SK-N-SH treated with all-trans-retinoic acid at 6 μM for 48 hours (cell line): ENCODE measurements around the gene ING3.

Experiments
- ATAC-seq: fragments of 200-7000 bp; cut with Tn5 transposase; 3 replicates; pipeline ENCODE4 v1.9.1; 2020; ENCODE audit warnings: mild to moderate bottlenecking, moderate library complexity
- ARNTL ChIP-seq: fragments of 450-650 bp; formaldehyde crosslinking; IDR thresholded peaks from 2 replicates; pipeline ENCODE4 v1.5.0; 2020; ENCODE audit warnings: low read depth, mild to moderate bottlenecking, moderate library complexity, borderline replicate concordance
- BACH2 ChIP-seq: fragments of 250-450 bp; sonication (Bioruptor Pico); IDR thresholded peaks from 2 replicates; pipeline ENCODE4 v1.9.0; 2021; ENCODE audit warnings: mild to moderate bottlenecking, borderline replicate concordance
- CREB5 ChIP-seq: fragments of 250-450 bp; sonication (Bioruptor Pico); IDR thresholded peaks from 2 replicates; pipeline ENCODE4 v1.5.1; 2020; ENCODE audit warnings: low read depth, mild to moderate bottlenecking, moderate library complexity
- CSDC2 ChIP-seq: fragments of 250-450 bp; sonication (Bioruptor Pico); IDR thresholded peaks from 2 replicates; pipeline ENCODE4 v1.5.0; 2020; ENCODE audit warnings: mild to moderate bottlenecking, moderate library complexity
- CSRNP3 ChIP-seq: fragments of 250-450 bp; sonication (Bioruptor Pico); IDR thresholded peaks from 2 replicates; pipeline ENCODE4 v1.5.1; 2021; ENCODE audit warnings: mild to moderate bottlenecking, moderate library complexity
- GLIS3 ChIP-seq: fragments of 250-450 bp; sonication (Bioruptor Pico); IDR thresholded peaks from 2 replicates; pipeline ENCODE4 v1.5.0; 2020; ENCODE audit warnings: mild to moderate bottlenecking, moderate library complexity
- ISL1 ChIP-seq: fragments of 250-450 bp; sonication (Bioruptor Pico); IDR thresholded peaks from 2 replicates; pipeline ENCODE4 v2.1.2; 2022; ENCODE audit warnings: mild to moderate bottlenecking, moderate library complexity
- OSR1 ChIP-seq: fragments of 250-450 bp; sonication (Bioruptor Pico); IDR thresholded peaks from 2 replicates; pipeline ENCODE4 v1.8.0; 2022; ENCODE audit warnings: moderate library complexity, mild to moderate bottlenecking, inconsistent platforms
- POU6F1 ChIP-seq: fragments of 250-450 bp; sonication (Bioruptor Pico); IDR thresholded peaks from 2 replicates; pipeline ENCODE4 v1.8.0; 2021; ENCODE audit warnings: low read depth, mild to moderate bottlenecking, moderate library complexity, borderline replicate concordance
- PPARA ChIP-seq: fragments of 250-450 bp; sonication (Bioruptor Pico); IDR thresholded peaks from 2 replicates; pipeline ENCODE4 v1.5.0; 2020; ENCODE audit warnings: mild to moderate bottlenecking, borderline replicate concordance
- SNAI2 ChIP-seq: fragments of 250-450 bp; sonication (Bioruptor Pico); IDR thresholded peaks from 2 replicates; pipeline ENCODE4 v1.5.0; 2020; ENCODE audit warnings: mild to moderate bottlenecking, moderate library complexity
- TCF4 ChIP-seq: fragments of 250-450 bp; sonication (Bioruptor Pico); IDR thresholded peaks from 2 replicates; pipeline ENCODE4 v1.8.0; 2021; ENCODE audit warnings: mild to moderate bottlenecking, moderate library complexity, borderline replicate concordance
- TSHZ2 ChIP-seq: fragments of 250-450 bp; sonication (Bioruptor Pico); IDR thresholded peaks from 2 replicates; pipeline ENCODE4 v1.5.0; 2020; ENCODE audit warnings: mild to moderate bottlenecking, moderate library complexity
- ZC3H10 ChIP-seq: fragments of 250-450 bp; sonication (Bioruptor Pico); IDR thresholded peaks from 2 replicates; pipeline ENCODE4 v1.5.1; 2021; ENCODE audit warnings: mild to moderate bottlenecking, moderate library complexity
- ZFP30 ChIP-seq: fragments of 450-650 bp; formaldehyde crosslinking; IDR thresholded peaks from 2 replicates; pipeline ENCODE4 v1.5.0; 2022; ENCODE audit warnings: mild to moderate bottlenecking, moderate library complexity
- ZNF565 ChIP-seq: fragments of 450-650 bp; formaldehyde crosslinking; conservative IDR thresholded peaks from 2 replicates; pipeline ENCODE4 v1.5.0; 2020; ENCODE audit warnings: low read depth, mild to moderate bottlenecking, moderate library complexity
- ZNF70 ChIP-seq: fragments of 450-650 bp; formaldehyde crosslinking; IDR thresholded peaks from 2 replicates; pipeline ENCODE4 v1.5.0; 2020; ENCODE audit warnings: mild to moderate bottlenecking, moderate library complexity
- ZNF8 ChIP-seq: fragments of 450-650 bp; formaldehyde crosslinking; IDR thresholded peaks from 2 replicates; pipeline ENCODE4 v1.5.0; 2020; ENCODE audit warnings: mild to moderate bottlenecking, moderate library complexity

The ING3 gene

GRCh38 chr7:120988591-120989256, 38.1 kb downstream of the ING3 start, which contains the start of gene CPED1:
CPED1 (plus strand) TSS chr7:120988711; CDS start chr7:120989622, 911 bp downstream.
- TF ChIP-seq SNAI2 (CRISPR knock-in tag) (no peak), POU6F1 (CRISPR knock-in tag) (0 out of 2 replicates have a peak, but pooled peaks have one; percentile 8)
- peak; percentile 87 for ATAC-seq

GRCh38 chr7:120989257-120990220, 39.0 kb downstream of the ING3 start:
- TF ChIP-seq ZNF565 (CRISPR knock-in tag) = no peak
- TF ChIP-seq ZFP30 (CRISPR knock-in tag) = no peak
- no peak for TF ChIP-seq CSRNP3 (CRISPR knock-in tag)
- TF ChIP-seq CSDC2 (CRISPR knock-in tag) = no peak
- TF ChIP-seq PPARA (CRISPR knock-in tag) = no peak
- no peak for TF ChIP-seq BACH2

GRCh38 chr7:120990468-120991118, 40.0 kb downstream of the ING3 start:
- ATAC-seq = no peak
- TF ChIP-seq CREB5 (CRISPR knock-in tag) (no peak), OSR1 (CRISPR knock-in tag) (no peak)

More at GRCh38 chr7:120989257-120990220, 39.0 kb downstream of the ING3 start:
- ATAC-seq = peak; percentile 14

GRCh38 chr7:120991161-120991560, 40.6 kb downstream of the ING3 start:
- TF ChIP-seq SNAI2 (CRISPR knock-in tag) = no peak
- no peak for TF ChIP-seq TCF4 (CRISPR knock-in tag)
- no peak for TF ChIP-seq ISL1
- no peak for TF ChIP-seq CREB5 (CRISPR knock-in tag)
- no peak for TF ChIP-seq BACH2
- TF ChIP-seq CSDC2 (CRISPR knock-in tag) = no peak
- no peak for ATAC-seq

- ATAC-seq = no peak
- no peak for TF ChIP-seq ZNF70 (CRISPR knock-in tag)
- peak; percentile 47 for TF ChIP-seq ISL1
Measured at GRCh38 chr7:120991581-120991980, 41.0 kb downstream of the ING3 start.

- ATAC-seq = no peak
- TF ChIP-seq GLIS3 (CRISPR knock-in tag) = no peak
- TF ChIP-seq TSHZ2 = no peak
- TF ChIP-seq CREB5 (CRISPR knock-in tag) = no peak
- TF ChIP-seq ISL1 = no peak
- TF ChIP-seq ZNF8 = no peak
- no peak for TF ChIP-seq ZC3H10 (CRISPR knock-in tag)
- no peak for TF ChIP-seq ARNTL (CRISPR knock-in tag)
Measured at GRCh38 chr7:120992272-120992964, 41.8 kb downstream of the ING3 start.
